Endothelial cell of umbilical vein (primary cell): ENCODE data around the gene WNT4. TPM values are rescaled to one million over a fixed set of nuclear protein-coding genes. Genes with fewer than 3 reads are reported as not detected.

Experiments
- BruUV-seq: library from RNA; stranded (reverse); fragments of 400-500 nt; replicated peaks from 2 replicates; lab custom pipeline; 2021; lab: Mats Ljungman, UMichigan
- CTCF ChIA-PET: fragments of 300-600, 350-600 bp; sonication (Branson Sonifier 250); formaldehyde crosslinking; loops from one replicate; lab custom pipeline; 2021; ENCODE audit warnings: antibody characterized with exemption, inconsistent platforms; lab: Charles Lee
- POLR2A ChIA-PET: fragments of 300-600, 350-600 bp; sonication (Branson Sonifier 250); formaldehyde crosslinking; loops from one replicate; lab custom pipeline; 2021; ENCODE audit warnings: antibody characterized with exemption, inconsistent platforms; lab: Charles Lee
- DNase-seq: peaks from one replicate; pipeline ENCODE4 v3.0.0-alpha.2; 2011; ENCODE audit warnings: low read depth, low spot score
- FAIRE-seq: peaks from 2 replicates; lab custom pipeline; 2011; peaks lifted over from hg19 to GRCh38; lab: Jason Lieb, UNC
- H2AFZ ChIP-seq: 2 replicates; pipeline ENCODE4 v1.6.0; 2012; ENCODE audit warnings: low read depth, low read length, control low read depth, inconsistent platforms
- H3K27ac ChIP-seq: 2 replicates; pipeline ENCODE4 v1.5.1; 2011; ENCODE audit warnings: low read depth, mild to moderate bottlenecking, control low read depth, low read length, moderate library complexity; ENCODE audit not compliant: insufficient read depth
- H3K27me3 ChIP-seq, 2 experiments: 2 replicates each; pipeline versions ENCODE4 v1.6.0 to v1.6.1; 2011; ENCODE audit warnings: low read length in 2 of 2, mixed read lengths in 1 of 2; ENCODE audit not compliant: control insufficient read depth in 2 of 2, insufficient read depth in 2 of 2
- H3K36me3 ChIP-seq, 2 experiments: 2 replicates in 1 of 2; 3 replicates in 1 of 2; pipeline ENCODE4 v1.5.1; 2011; ENCODE audit warnings: low read length in 2 of 2, mild to moderate bottlenecking in 1 of 2, moderate library complexity in 1 of 2; ENCODE audit not compliant: control insufficient read depth in 2 of 2, insufficient read depth in 2 of 2; ENCODE audit errors: extremely low read depth in 1 of 2
- H3K4me1 ChIP-seq: 3 replicates; pipeline ENCODE4 v1.5.1; 2011; ENCODE audit warnings: mild to moderate bottlenecking, low read length; ENCODE audit not compliant: control insufficient read depth, insufficient read depth; ENCODE audit errors: extremely low read depth
- H3K4me2 ChIP-seq: 2 replicates; pipeline ENCODE4 v1.6.1; 2011; ENCODE audit warnings: low read length, control low read depth, mixed read lengths; ENCODE audit not compliant: insufficient read depth
- H3K4me3 ChIP-seq, 3 experiments: fragments of 200-600 bp in 1 of 3; sonication (generic), shearing (Covaris generic) in 1 of 3; replicated peaks in 1 of 3; 2 replicates each; pipeline ENCODE4 v1.5.1; 2011 to 2016; ENCODE audit warnings: control low read depth in 3 of 3, low read length in 3 of 3, mild to moderate bottlenecking in 2 of 3, inconsistent platforms in 1 of 3, low read depth in 1 of 3, moderate library complexity in 1 of 3; ENCODE audit not compliant: insufficient read depth in 1 of 3
- H3K79me2 ChIP-seq: 2 replicates; pipeline ENCODE4 v1.6.0; 2012; ENCODE audit warnings: low read length, inconsistent platforms; ENCODE audit not compliant: control insufficient read depth, insufficient read depth
- H3K9ac ChIP-seq: replicated peaks from 2 replicates; pipeline ENCODE3; 2011; ENCODE audit warnings: low read length, control low read depth; ENCODE audit not compliant: insufficient read depth; ENCODE audit errors: extremely low read depth
- H3K9me1 ChIP-seq: replicated peaks from 3 replicates; pipeline ENCODE4 v1.6.0; 2011; ENCODE audit warnings: mild to moderate bottlenecking, low read length; ENCODE audit not compliant: control insufficient read depth, insufficient read depth; ENCODE audit errors: extremely low read depth
- H3K9me3 ChIP-seq: replicated peaks from 2 replicates; pipeline ENCODE4 v1.5.1; 2012; ENCODE audit warnings: low read length, inconsistent platforms; ENCODE audit not compliant: control insufficient read depth, insufficient read depth
- H4K20me1 ChIP-seq: replicated peaks from 2 replicates; pipeline ENCODE3; 2011; ENCODE audit warnings: mild to moderate bottlenecking, low read length; ENCODE audit not compliant: control insufficient read depth, insufficient read depth; ENCODE audit errors: extremely low read depth
- EZH2 ChIP-seq: IDR thresholded peaks from 2 replicates; pipeline ENCODE4 v1.6.1; 2012; ENCODE audit warnings: borderline replicate concordance, low read depth, mild to moderate bottlenecking, moderate library complexity, low read length, inconsistent platforms; ENCODE audit not compliant: severe bottlenecking
- FOS ChIP-seq: IDR thresholded peaks from 2 replicates; pipeline ENCODE4 v1.6.1; 2011; ENCODE audit warnings: mild to moderate bottlenecking, low read length, moderate library complexity, borderline replicate concordance; ENCODE audit not compliant: insufficient read depth
- GATA2 ChIP-seq: IDR thresholded peaks from 2 replicates; pipeline ENCODE4 v1.7.0; 2011; ENCODE audit warnings: low read depth, mild to moderate bottlenecking, moderate library complexity, mixed read lengths, low read length; ENCODE audit not compliant: insufficient read length, insufficient read depth
- JUN ChIP-seq: IDR thresholded peaks from 2 replicates; pipeline ENCODE4 v1.6.1; 2011; ENCODE audit warnings: borderline replicate concordance, low read depth; ENCODE audit not compliant: insufficient read length, insufficient read depth
- MYC ChIP-seq: IDR thresholded peaks from one replicate; pipeline ENCODE4 v1.6.1; 2011; ENCODE audit warnings: mild to moderate bottlenecking, low read depth, low read length
- POLR2A ChIP-seq: IDR thresholded peaks from 2 replicates; pipeline ENCODE4 v1.6.1; 2012; ENCODE audit warnings: low read depth, mild to moderate bottlenecking, control low read depth, low read length
- POLR2AphosphoS5 ChIP-seq: IDR thresholded peaks from 2 replicates; pipeline ENCODE4 v1.6.1; 2012; ENCODE audit warnings: low read depth, mild to moderate bottlenecking, control low read depth, low read length, moderate library complexity; ENCODE audit not compliant: insufficient read depth
- dilution Hi-C: fragments of 300-500 bp; cut with MboI; formaldehyde crosslinking; loops from one replicate; pipeline ENCODE4 v1.15.0; 2019; ENCODE audit warnings: low sequenced_read_pairs; ENCODE audit not compliant: extremely low pct_ligation_motif_present
- intact Hi-C: fragments of 100-400 bp; cut with micrococcal nuclease; formaldehyde crosslinking; loops from one replicate; pipeline ENCODE4 v1.10.0; 2022
- polyA plus RNA-seq, 4 experiments: library from polyadenylated mRNA; depleted of rRNA in 3 of 4; stranded (reverse) in 3 of 4; unstranded in 1 of 4; fragments of >200 nt; gene quantifications; 2 replicates each; pipeline versions ENCODE4 v1.2.1 to v1.2.3, GENCODE V29; 2011 to 2012; ENCODE audit warnings: missing spikeins in 1 of 4
- total RNA-seq: library from RNA; stranded (reverse); gene quantifications from 2 replicates; pipeline ENCODE4 v1.2.3, GENCODE V29; 2021
- TF ChIP-seq, protein P1 (sequence below), 2 donors: IDR thresholded peaks; 1 replicate in 1 of 2; 2 replicates in 1 of 2; pipeline ENCODE4 v1.5.1; 2011; ENCODE audit warnings: low read length in 2 of 2, mild to moderate bottlenecking in 2 of 2, moderate library complexity in 2 of 2, control low read depth in 1 of 2, inconsistent platforms in 1 of 2, low read depth in 1 of 2; ENCODE audit not compliant: insufficient read depth in 1 of 2; ENCODE audit errors: extremely low read depth in 1 of 2
- TF ChIP-seq, protein P2 (sequence below): IDR thresholded peaks from 2 replicates; pipeline ENCODE4 v1.6.1; 2011; ENCODE audit not compliant: insufficient read depth, insufficient read length

The WNT4 gene
- total and polyA plus RNA-seq, 2 donors (not counting 3 experiments of a cell fraction or from before 2014, with no cell fraction given), result 0.06 TPM; not detected in 1

DNA sequence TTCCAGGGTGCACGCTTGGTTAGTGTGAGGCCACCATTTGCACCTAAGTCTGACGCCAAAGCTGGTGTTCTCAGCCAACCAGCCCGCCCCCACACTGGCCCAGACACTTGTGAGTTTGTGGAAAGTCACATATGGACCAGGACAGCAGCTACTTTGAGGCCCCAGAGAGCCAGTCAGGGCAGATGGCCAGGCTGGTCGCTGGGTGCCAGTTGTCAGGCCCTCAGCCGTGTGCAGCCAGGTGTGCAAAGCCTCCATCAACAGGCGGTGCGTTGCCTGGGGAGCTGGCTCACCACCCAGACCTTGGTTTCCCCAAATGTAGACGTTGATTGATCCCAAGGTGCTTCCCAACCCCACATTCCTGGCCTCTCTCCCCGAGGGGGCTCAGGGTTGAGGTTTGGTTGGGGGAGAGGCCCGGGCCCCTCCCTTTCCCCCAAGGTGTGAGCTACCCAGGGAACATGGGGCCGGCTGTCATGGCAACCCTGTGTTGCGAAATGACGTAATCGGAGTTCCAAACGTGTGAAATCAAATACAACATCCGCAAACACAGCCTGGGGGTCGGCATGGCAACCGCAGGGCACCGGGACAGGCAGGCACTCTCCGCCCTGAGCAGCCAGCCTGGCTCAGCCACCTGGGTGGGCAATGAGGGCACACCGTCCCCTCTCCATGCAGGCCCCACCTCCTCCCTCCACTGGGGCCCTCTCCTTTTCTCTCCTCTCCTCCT is 42.2 kb upstream of the WNT4 start:
- intact Hi-C loops (no loop called here), dilution Hi-C loops (no loop called here)
- Histone ChIP-seq H3K4me1 (no peaks in the 10 kb centered on the region), H3K27me3 (peaks cover 12 to 15% of the 10 kb centered on the region in 2 experiments), H3K27ac (no peak overlapping the region), H3K4me3 (no peak overlapping the region), H3K9me1 (no peaks in the 10 kb centered on the region), H3K36me3 (no peaks in the 10 kb centered on the region), H3K9me3 (no peaks in the 10 kb centered on the region), H2AFZ (no peak overlapping the region), H3K9ac (no peak overlapping the region), H3K79me2 (no peaks in the 10 kb centered on the region), H3K4me2 (no peak overlapping the region), H4K20me1 (no peaks in the 10 kb centered on the region)
- DNase-seq, result no peak
- no peak for FAIRE-seq
- POLR2A ChIA-PET, result no interaction called here
- no peak for TF ChIP-seq EZH2
- TF ChIP-seq POLR2AphosphoS5, result no peak
- no peak for TF ChIP-seq MYC
- CTCF ChIA-PET, result interaction anchor here (1.2 kb wide), 1 partner anchor 76 kb away, joined by 3 read pairs; no protein-coding TSS in a partner anchor
- no TSS peak for BruUV-seq

DNA sequence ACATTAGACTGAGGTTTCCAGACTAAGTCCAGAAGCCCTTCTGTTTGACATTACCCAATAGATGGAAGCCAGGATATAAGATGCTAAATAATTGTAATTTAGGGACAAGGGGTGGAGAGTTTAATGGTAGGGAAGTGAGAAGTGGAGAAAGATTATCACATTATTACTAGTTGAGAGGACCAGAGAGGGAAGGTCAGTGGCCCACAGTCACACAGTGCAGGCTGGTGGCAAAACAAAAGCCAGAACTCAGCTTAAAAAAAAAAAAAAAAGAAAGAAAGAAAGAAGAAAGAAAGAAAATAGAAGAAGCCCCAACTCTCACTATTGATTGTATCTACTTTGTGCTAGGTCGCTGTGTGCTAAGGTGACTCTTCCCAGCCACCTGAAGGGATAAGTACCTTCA is 41.6 kb upstream of the WNT4 start:
- TF ChIP-seq, protein P1, sequence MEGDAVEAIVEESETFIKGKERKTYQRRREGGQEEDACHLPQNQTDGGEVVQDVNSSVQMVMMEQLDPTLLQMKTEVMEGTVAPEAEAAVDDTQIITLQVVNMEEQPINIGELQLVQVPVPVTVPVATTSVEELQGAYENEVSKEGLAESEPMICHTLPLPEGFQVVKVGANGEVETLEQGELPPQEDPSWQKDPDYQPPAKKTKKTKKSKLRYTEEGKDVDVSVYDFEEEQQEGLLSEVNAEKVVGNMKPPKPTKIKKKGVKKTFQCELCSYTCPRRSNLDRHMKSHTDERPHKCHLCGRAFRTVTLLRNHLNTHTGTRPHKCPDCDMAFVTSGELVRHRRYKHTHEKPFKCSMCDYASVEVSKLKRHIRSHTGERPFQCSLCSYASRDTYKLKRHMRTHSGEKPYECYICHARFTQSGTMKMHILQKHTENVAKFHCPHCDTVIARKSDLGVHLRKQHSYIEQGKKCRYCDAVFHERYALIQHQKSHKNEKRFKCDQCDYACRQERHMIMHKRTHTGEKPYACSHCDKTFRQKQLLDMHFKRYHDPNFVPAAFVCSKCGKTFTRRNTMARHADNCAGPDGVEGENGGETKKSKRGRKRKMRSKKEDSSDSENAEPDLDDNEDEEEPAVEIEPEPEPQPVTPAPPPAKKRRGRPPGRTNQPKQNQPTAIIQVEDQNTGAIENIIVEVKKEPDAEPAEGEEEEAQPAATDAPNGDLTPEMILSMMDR (IDR thresholded peaks at IDR 0.05; ENCODE audit: extremely low read depth in 1 of 2, insufficient read depth in 1 of 2, low read depth in 1 of 2, low read length in 2 of 2), result no peak
- TF ChIP-seq POLR2AphosphoS5, result no peak
- TF ChIP-seq JUN, result no peak
- TF ChIP-seq MYC, result no peak
- TF ChIP-seq POLR2A, result no peak
- TF ChIP-seq, protein P2, sequence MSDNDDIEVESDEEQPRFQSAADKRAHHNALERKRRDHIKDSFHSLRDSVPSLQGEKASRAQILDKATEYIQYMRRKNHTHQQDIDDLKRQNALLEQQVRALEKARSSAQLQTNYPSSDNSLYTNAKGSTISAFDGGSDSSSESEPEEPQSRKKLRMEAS, result no peak
- no peak for TF ChIP-seq GATA2
- TF ChIP-seq FOS, result no peak
- no peak for TF ChIP-seq EZH2
- Histone ChIP-seq H3K27ac (no peak overlapping the region), H2AFZ (no peak overlapping the region), H3K9me1 (no peaks in the 10 kb centered on the region), H3K36me3 (no peaks in the 10 kb centered on the region), H3K4me1 (no peaks in the 10 kb centered on the region), H3K4me2 (no peak overlapping the region), H4K20me1 (no peaks in the 10 kb centered on the region), H3K27me3 (peaks cover 12 to 15% of the 10 kb centered on the region in 2 experiments), H3K79me2 (no peaks in the 10 kb centered on the region), H3K9me3 (no peaks in the 10 kb centered on the region), H3K4me3 (no peak overlapping the region), H3K9ac (no peak overlapping the region)
- FAIRE-seq, result no peak
- POLR2A ChIA-PET, result no interaction called here
- intact Hi-C loops, result no loop called here
- BruUV-seq, result no TSS peak
- CTCF ChIA-PET, result interaction anchor here (0.6 to 1.3 kb wide), 4 partner anchors 17 to 267 kb away, joined by 3 read pairs; partner anchors contain the start of gene ZBTB40
- dilution Hi-C loops, result no loop called here
- no peak for DNase-seq
